DND-41 (cell line): Measurements from ENCODE around the gene DLGAP4.

Experiments used
- ATAC-seq: fragments of 200-7000 bp; cut with Tn5 transposase; 3 replicates; pipeline ENCODE4 v1.9.1; 2021; ENCODE audit warnings: low read depth; ENCODE audit not compliant: insufficient read depth
- DNase-seq: peaks from one replicate; pipeline ENCODE4 v3.0.0-alpha.2; 2020
- H2AFZ ChIP-seq: 2 replicates; pipeline ENCODE4 v1.6.0; 2012; ENCODE audit warnings: low read depth, low read length
- H3K27ac ChIP-seq: 2 replicates; pipeline ENCODE4 v1.5.1; 2012; ENCODE audit warnings: low read length, inconsistent platforms
- H3K27me3 ChIP-seq: fragments of 200-600 bp; sonication (generic); 2 replicates; pipeline ENCODE4 v1.6.0; 2012; ENCODE audit warnings: low read length, mild to moderate bottlenecking, inconsistent platforms; ENCODE audit not compliant: insufficient read depth, poor library complexity
- H3K36me3 ChIP-seq: 2 replicates; pipeline ENCODE4 v1.5.1; 2012; ENCODE audit warnings: low read length, inconsistent platforms; ENCODE audit not compliant: insufficient read depth
- H3K4me1 ChIP-seq: 2 replicates; pipeline ENCODE4 v1.5.1; 2012; ENCODE audit warnings: mild to moderate bottlenecking, low read length; ENCODE audit not compliant: insufficient read depth
- H3K4me2 ChIP-seq: 2 replicates; pipeline ENCODE4 v1.6.0; 2012; ENCODE audit warnings: mild to moderate bottlenecking, moderate library complexity, low read length, inconsistent platforms; ENCODE audit not compliant: insufficient read depth
- H3K4me3 ChIP-seq, 2 experiments: fragments of 200-600 bp in 1 of 2; shearing (Covaris generic) in 1 of 2; 2 replicates each; pipeline ENCODE4 v1.5.1; 2012 to 2016; ENCODE audit warnings: inconsistent platforms in 2 of 2, low read length in 2 of 2, mild to moderate bottlenecking in 2 of 2, low read depth in 1 of 2, moderate library complexity in 1 of 2
- H3K79me2 ChIP-seq: 2 replicates; pipeline ENCODE4 v1.6.0; 2012; ENCODE audit warnings: low read length, inconsistent platforms; ENCODE audit not compliant: insufficient read depth
- H3K9ac ChIP-seq: 2 replicates; pipeline ENCODE4 v1.6.0; 2012; ENCODE audit warnings: low read depth, mild to moderate bottlenecking, inconsistent platforms, low read length, moderate library complexity
- H3K9me3 ChIP-seq: 2 replicates; pipeline ENCODE4 v1.5.1; 2012; ENCODE audit warnings: low read length, moderate library complexity, mild to moderate bottlenecking, inconsistent platforms; ENCODE audit not compliant: insufficient read depth, severe bottlenecking
- H4K20me1 ChIP-seq: 2 replicates; pipeline ENCODE4 v1.6.0; 2012; ENCODE audit warnings: low read length; ENCODE audit not compliant: insufficient read depth
- EZH2 ChIP-seq: IDR thresholded peaks from 3 replicates; pipeline ENCODE4 v1.6.1; 2012; ENCODE audit warnings: borderline replicate concordance, low read depth, mild to moderate bottlenecking, moderate library complexity, low read length, inconsistent platforms; ENCODE audit not compliant: severe bottlenecking
- TF ChIP-seq, protein P1 (sequence below): IDR thresholded peaks from 2 replicates; pipeline ENCODE4 v1.5.1; 2012; ENCODE audit warnings: borderline replicate concordance, low read length, moderate library complexity, mild to moderate bottlenecking; ENCODE audit not compliant: poor library complexity, severe bottlenecking; ENCODE audit errors: extremely low read depth

The DLGAP4 gene

DNA sequence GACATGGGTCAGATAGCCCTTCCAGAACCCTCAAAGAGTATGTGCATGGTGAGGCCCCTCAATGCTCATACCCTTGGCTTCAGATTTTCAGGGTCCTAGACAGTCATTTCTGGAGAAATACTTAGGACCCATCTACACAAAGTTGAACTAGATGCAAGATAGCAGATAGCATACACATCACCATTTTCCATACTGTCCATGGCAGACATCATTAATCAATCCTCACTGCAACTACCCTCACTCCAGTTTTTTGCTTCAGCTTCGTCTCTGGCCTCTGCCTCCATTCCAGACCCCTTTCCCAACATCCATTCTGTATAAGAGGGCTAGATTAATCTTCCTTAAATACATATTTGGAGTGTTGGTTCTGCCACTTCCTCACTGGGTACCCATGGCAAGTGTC is 139.7 kb downstream of the DLGAP4 start:
- peaks cover 3% of the 10 kb centered on the region for H3K27me3 ChIP-seq
- DNase-seq (no peak), ATAC-seq (no peak)
- TF ChIP-seq EZH2 = no peak
- TF ChIP-seq, protein P1, sequence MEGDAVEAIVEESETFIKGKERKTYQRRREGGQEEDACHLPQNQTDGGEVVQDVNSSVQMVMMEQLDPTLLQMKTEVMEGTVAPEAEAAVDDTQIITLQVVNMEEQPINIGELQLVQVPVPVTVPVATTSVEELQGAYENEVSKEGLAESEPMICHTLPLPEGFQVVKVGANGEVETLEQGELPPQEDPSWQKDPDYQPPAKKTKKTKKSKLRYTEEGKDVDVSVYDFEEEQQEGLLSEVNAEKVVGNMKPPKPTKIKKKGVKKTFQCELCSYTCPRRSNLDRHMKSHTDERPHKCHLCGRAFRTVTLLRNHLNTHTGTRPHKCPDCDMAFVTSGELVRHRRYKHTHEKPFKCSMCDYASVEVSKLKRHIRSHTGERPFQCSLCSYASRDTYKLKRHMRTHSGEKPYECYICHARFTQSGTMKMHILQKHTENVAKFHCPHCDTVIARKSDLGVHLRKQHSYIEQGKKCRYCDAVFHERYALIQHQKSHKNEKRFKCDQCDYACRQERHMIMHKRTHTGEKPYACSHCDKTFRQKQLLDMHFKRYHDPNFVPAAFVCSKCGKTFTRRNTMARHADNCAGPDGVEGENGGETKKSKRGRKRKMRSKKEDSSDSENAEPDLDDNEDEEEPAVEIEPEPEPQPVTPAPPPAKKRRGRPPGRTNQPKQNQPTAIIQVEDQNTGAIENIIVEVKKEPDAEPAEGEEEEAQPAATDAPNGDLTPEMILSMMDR = no peak
- H3K27ac ChIP-seq = no peak overlapping the region
- no peaks in the 10 kb centered on the region for H3K36me3 ChIP-seq
- H3K4me2 ChIP-seq = no peak overlapping the region
- no peak overlapping the region for H2AFZ ChIP-seq
- H3K4me1 ChIP-seq = no peaks in the 10 kb centered on the region
- H3K9me3 ChIP-seq = no peaks in the 10 kb centered on the region
- no peaks in the 10 kb centered on the region for H3K79me2 ChIP-seq
- H4K20me1 ChIP-seq = 0 out of 2 replicates have a peak, but pooled peaks cover 3% of the 10 kb centered on the region
- no peak overlapping the region for H3K4me3 ChIP-seq
- no peak overlapping the region for H3K9ac ChIP-seq

DNA sequence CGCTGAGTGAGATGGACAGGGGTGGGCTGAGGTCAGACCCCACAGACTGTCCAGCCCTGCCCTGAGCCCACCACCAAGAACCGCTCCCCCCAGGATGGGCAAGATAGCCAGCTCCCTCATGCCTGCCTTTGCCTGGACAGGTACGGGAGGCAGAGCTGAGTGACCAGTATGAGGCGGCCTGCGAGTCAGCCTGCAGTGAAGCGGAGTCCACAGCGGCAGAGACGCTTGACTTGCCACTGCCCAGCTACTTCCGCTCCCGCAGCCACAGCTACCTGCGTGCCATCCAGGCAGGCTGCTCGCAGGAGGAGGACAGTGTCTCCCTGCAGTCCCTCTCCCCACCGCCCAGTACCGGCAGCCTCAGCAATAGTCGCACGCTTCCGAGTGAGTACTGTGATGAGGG is 140.4 kb downstream of the DLGAP4 start:
- no peaks in the 10 kb centered on the region for H3K36me3 ChIP-seq
- no peak overlapping the region for H3K9ac ChIP-seq
- H3K4me2 ChIP-seq = no peak overlapping the region
- no peak overlapping the region for H2AFZ ChIP-seq
- H4K20me1 ChIP-seq = 0 out of 2 replicates have a peak, but pooled peaks cover 3% of the 10 kb centered on the region
- H3K4me3 ChIP-seq = no peak overlapping the region
- no peak for ATAC-seq
- H3K27me3 ChIP-seq = peaks cover 3% of the 10 kb centered on the region
- H3K79me2 ChIP-seq = no peaks in the 10 kb centered on the region
- H3K9me3 ChIP-seq = no peaks in the 10 kb centered on the region
- H3K4me1 ChIP-seq = no peaks in the 10 kb centered on the region
- DNase-seq = no peak
- H3K27ac ChIP-seq = no peak overlapping the region
- TF ChIP-seq, protein P1 = no peak
- no peak for TF ChIP-seq EZH2

DNA sequence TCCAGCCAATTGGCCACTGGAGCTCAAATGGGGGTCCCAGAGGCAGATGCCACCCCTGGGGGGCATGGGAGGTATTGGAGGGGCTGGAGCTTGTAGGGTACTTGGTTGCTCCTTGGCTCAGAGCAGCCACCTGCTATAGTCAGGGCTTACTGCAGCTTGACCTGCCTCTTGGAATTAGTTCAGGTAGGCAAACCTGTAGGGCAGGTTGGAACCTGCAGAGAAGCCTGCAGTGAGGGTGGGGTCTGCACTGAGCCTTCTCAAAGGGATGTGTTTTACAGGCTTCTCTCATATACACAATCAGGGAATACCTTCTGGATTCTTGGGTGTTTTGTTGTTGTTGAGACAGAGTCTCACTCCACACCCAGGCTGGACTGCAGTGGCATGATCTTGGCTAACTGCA is 141.0 kb downstream of the DLGAP4 start:
- Histone ChIP-seq H3K79me2 (no peaks in the 10 kb centered on the region), H3K36me3 (no peaks in the 10 kb centered on the region), H3K27me3 (peaks cover 3% of the 10 kb centered on the region), H2AFZ (no peak overlapping the region), H3K9ac (no peak overlapping the region), H3K9me3 (no peaks in the 10 kb centered on the region), H4K20me1 (0 out of 2 replicates have a peak, but pooled peaks cover 3% of the 10 kb centered on the region), H3K4me3 (no peak overlapping the region), H3K4me2 (no peak overlapping the region), H3K4me1 (no peaks in the 10 kb centered on the region), H3K27ac (no peak overlapping the region)
- no peak for DNase-seq
- ATAC-seq = no peak
- TF ChIP-seq, protein P1 = no peak
- TF ChIP-seq EZH2 = no peak

DNA sequence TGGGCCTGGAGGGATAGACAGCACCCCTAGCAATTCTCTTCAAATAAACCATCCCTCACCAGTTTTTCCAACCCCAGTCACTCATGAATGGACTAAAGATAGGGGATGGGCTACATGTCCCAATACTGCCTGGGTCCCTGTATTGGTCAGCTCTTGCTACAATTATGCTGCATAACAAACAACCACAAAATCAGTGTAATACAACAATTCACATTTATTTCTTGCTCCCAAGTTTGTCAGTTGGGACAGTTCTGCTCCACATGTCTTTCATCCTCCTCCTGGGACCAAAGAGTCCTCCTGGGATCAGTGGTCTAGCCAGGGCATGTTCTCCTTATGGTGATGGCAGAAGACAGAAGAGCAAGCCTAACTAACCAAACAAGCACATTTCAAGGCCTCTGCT is 143.5 kb downstream of the DLGAP4 start:
- Histone ChIP-seq H3K36me3 (no peaks in the 10 kb centered on the region), H3K9me3 (no peaks in the 10 kb centered on the region), H3K27me3 (peaks cover 3% of the 10 kb centered on the region), H3K79me2 (no peaks in the 10 kb centered on the region), H3K9ac (no peak overlapping the region), H2AFZ (no peak overlapping the region), H3K4me3 (no peak overlapping the region), H4K20me1 (0 out of 2 replicates have a peak, but pooled peaks cover 3% of the 10 kb centered on the region), H3K4me2 (no peak overlapping the region), H3K4me1 (no peaks in the 10 kb centered on the region), H3K27ac (no peak overlapping the region)
- DNase-seq (no peak), ATAC-seq (no peak)
- TF ChIP-seq, protein P1 = no peak
- TF ChIP-seq EZH2 = no peak
